Parietal lobe (tissue), 1 donor: Measurements from ENCODE around the gene PRRX1. TPM values are rescaled to one million over a fixed set of nuclear protein-coding genes. Genes with fewer than 3 reads are reported as not detected.

Experiments used
- total RNA-seq: library from RNA; depleted of rRNA; stranded (reverse); fragments of >200 nt; gene quantifications from one replicate; pipeline ENCODE4 v1.2.3, GENCODE V29; 2014

The PRRX1 gene
- total RNA-seq, result 2.2 TPM

GRCh38 chr1:170664093-170664827 is at the start of gene PRRX1:
PRRX1 (plus strand) TSS chr1:170664131; CDS start chr1:170664219, 88 bp downstream.

Other genes starting within 250 kb of the PRRX1 start
- 15.0 TPM for gene GORAB, start 132.0 kb upstream of the PRRX1 start, total RNA-seq